ENCODE measurements around the gene ABCB10. TPM values are rescaled to one million over a fixed set of nuclear protein-coding genes. Genes with fewer than 3 reads are reported as not detected.

The ABCB10 gene
- total RNA-seq, 4 donors from 2014 or later: 10.5 to 15.2 (median 13.0) TPM

DNA sequence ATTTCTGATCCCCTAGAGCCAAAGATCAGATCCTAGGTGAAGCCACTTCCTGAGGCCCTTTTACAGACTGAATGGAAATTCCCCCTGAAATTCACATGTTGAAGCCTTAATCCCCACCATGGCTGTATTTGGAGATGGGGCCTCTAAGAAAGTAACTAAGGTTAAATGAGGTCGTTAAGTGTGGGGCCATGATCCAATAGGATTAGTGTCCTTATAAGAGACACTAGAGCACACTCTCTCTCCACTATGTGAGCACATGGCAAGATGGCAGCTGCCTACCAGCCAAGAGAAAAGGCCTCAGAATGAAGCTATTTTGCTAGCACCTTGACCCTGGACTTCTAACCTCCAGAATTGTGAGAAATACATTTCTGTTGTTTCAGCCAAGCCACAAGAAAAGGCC is 13.9 kb downstream of the ABCB10 start:
- Histone ChIP-seq H3K4me3 (no peak overlapping the region), H3K4me1 (no peaks in the 10 kb centered on the region), H3K27me3 (no peaks in the 10 kb centered on the region), H3K27ac (no peak overlapping the region), H3K9me3 (no peaks in the 10 kb centered on the region), H3K36me3 (peaks cover 36% of the 10 kb centered on the region)
- no peak for TF ChIP-seq EP300 (IDR thresholded peaks at IDR 0.05)
- TF ChIP-seq POLR2A (IDR thresholded peaks at IDR 0.05): no peak
- TF ChIP-seq, protein P1, sequence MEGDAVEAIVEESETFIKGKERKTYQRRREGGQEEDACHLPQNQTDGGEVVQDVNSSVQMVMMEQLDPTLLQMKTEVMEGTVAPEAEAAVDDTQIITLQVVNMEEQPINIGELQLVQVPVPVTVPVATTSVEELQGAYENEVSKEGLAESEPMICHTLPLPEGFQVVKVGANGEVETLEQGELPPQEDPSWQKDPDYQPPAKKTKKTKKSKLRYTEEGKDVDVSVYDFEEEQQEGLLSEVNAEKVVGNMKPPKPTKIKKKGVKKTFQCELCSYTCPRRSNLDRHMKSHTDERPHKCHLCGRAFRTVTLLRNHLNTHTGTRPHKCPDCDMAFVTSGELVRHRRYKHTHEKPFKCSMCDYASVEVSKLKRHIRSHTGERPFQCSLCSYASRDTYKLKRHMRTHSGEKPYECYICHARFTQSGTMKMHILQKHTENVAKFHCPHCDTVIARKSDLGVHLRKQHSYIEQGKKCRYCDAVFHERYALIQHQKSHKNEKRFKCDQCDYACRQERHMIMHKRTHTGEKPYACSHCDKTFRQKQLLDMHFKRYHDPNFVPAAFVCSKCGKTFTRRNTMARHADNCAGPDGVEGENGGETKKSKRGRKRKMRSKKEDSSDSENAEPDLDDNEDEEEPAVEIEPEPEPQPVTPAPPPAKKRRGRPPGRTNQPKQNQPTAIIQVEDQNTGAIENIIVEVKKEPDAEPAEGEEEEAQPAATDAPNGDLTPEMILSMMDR (IDR thresholded peaks at IDR 0.05): no peak
- no peak for TF ChIP-seq POLR2AphosphoS5 (IDR thresholded peaks at IDR 0.05)
- DNase-seq (ENCODE audit: low spot score in 2 of 2): no peak
- 100% methylated on average over 1 of the region's 1 CpG for WGBS

DNA sequence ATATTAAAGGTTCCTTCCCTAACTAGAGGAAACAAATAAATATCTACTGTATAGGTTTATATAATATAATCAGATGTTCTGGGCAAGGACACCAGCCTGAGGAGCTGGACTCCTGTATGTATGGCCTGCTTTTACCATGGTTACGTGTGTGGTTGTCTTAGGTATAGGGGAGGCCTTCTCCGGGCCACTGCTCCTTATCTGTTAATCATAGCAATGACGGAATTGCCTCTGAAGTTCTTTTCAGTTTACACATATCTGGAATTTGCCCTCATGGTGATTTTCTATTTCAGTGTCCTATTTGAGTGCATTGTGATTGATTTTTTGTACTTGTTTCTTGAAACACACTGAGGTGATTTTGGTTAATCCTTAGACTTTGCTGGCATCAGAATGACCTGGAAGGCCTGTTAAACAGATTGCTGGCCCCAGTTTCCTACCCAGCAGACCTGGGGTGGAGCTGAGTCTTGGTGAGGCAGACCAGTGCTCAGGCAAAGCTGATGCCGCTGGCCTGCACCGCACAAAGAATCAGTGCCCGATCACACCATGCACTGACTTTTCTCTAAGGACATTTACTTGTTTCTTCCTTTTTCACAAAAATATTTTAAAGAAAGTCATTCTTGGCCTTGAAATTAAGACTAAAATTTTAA is 18.5 kb downstream of the ABCB10 start:
- Histone ChIP-seq H3K9me3 (no peaks in the 10 kb centered on the region), H3K4me3 (no peak overlapping the region), H3K27ac (no peak overlapping the region), H3K27me3 (no peaks in the 10 kb centered on the region), H3K36me3 (peaks cover 55% of the 10 kb centered on the region), H3K4me1 (no peaks in the 10 kb centered on the region)
- DNase-seq (ENCODE audit: low spot score in 2 of 2): no peak
- WGBS: 95% methylated on average over 6 of the region's 6 CpGs
- TF ChIP-seq EP300 (IDR thresholded peaks at IDR 0.05): no peak
- TF ChIP-seq, protein P1 (IDR thresholded peaks at IDR 0.05): no peak

DNA sequence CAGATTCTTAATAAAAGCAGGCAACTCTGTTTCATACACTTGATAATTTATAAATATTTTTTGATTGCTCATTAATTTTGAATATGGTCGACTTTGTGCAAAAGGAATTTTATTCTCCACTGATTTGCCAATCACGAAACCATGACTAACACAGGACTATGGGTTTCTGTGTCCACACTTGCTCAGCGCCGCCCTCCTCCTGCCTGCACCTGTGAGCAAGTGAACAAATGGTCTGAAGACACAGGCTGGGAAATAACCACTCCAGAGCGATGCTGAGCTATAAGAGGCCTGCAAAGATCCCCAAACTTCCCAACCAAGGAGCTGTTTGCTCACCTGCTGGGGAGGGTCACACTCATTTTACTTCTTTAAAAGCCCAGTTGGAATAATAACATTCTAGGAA is 19.6 kb downstream of the ABCB10 start:
- H3K4me3 ChIP-seq: no peak overlapping the region
- no peak for TF ChIP-seq EP300 (IDR thresholded peaks at IDR 0.05)
- TF ChIP-seq, protein P1 (IDR thresholded peaks at IDR 0.05): no peak
- TF ChIP-seq POLR2AphosphoS5 (IDR thresholded peaks at IDR 0.05): no peak
- TF ChIP-seq POLR2A (IDR thresholded peaks at IDR 0.05): no peak
- H3K27ac ChIP-seq: no peak overlapping the region
- WGBS: 88% methylated on average over 5 of the region's 5 CpGs
- peaks cover 54% of the 10 kb centered on the region for H3K36me3 ChIP-seq
- H3K9me3 ChIP-seq: no peaks in the 10 kb centered on the region
- no peaks in the 10 kb centered on the region for H3K27me3 ChIP-seq
- H3K4me1 ChIP-seq: no peaks in the 10 kb centered on the region
- no peak for DNase-seq (ENCODE audit: low spot score in 2 of 2)

DNA sequence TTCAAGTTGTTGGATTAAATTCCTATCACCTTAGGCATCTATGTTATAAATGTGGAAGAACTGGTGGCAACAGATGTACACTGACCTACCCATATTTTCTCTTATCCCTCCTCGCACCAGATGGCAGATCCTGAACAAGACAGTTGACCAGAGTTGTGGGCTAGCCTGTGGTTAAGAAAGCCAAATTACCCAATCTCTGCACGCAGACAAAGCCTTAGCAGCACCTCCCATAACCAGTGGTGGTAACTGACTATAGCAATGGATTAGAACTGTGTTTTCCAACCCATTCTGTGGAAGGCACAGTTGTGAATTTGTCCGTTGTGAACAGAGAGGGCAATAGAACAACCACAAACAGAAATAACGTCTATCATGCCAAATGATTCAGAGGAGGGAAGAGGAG is 20.6 kb downstream of the ABCB10 start:
- H3K27ac ChIP-seq: no peak overlapping the region
- TF ChIP-seq POLR2AphosphoS5 (IDR thresholded peaks at IDR 0.05) (no peak), EP300 (IDR thresholded peaks at IDR 0.05) (no peak), POLR2A (IDR thresholded peaks at IDR 0.05) (no peak)
- TF ChIP-seq, protein P1 (IDR thresholded peaks at IDR 0.05): no peak
- WGBS: 66% methylated on average over 4 of the region's 4 CpGs
- H3K9me3 ChIP-seq: no peaks in the 10 kb centered on the region
- H3K36me3 ChIP-seq: peaks cover 57% of the 10 kb centered on the region
- H3K4me1 ChIP-seq: no peaks in the 10 kb centered on the region
- no peak for DNase-seq (ENCODE audit: low spot score in 2 of 2)
- no peaks in the 10 kb centered on the region for H3K27me3 ChIP-seq
- no peak overlapping the region for H3K4me3 ChIP-seq

DNA sequence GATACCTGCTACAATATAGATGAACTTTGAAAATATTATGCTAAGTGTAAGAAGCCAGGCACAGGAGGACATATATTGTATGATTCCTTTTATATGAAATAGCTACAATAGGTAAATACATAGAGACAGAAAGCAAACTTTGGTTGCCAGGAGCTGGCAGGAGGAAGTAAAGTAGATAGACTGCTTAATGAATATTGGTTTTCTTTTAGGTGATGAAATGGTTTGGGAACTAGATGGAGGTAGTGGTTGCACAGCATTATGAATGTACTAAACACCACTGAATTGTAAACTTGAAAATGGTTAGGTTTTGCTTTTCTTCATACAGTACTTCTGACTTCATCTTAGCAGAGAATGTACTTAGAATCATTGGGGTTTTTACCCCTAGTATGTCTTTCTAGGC is 21.5 kb downstream of the ABCB10 start:
- Histone ChIP-seq H3K4me3 (no peak overlapping the region), H3K4me1 (no peaks in the 10 kb centered on the region), H3K36me3 (peaks cover 65% of the 10 kb centered on the region), H3K9me3 (no peaks in the 10 kb centered on the region), H3K27me3 (no peaks in the 10 kb centered on the region), H3K27ac (no peak overlapping the region)
- no peak for DNase-seq (ENCODE audit: low spot score in 2 of 2)
- TF ChIP-seq EP300 (IDR thresholded peaks at IDR 0.05) (no peak), POLR2A (IDR thresholded peaks at IDR 0.05) (no peak), POLR2AphosphoS5 (IDR thresholded peaks at IDR 0.05) (no peak)
- TF ChIP-seq, protein P1 (IDR thresholded peaks at IDR 0.05): no peak
